ENCODE results near the gene ENDOD1. TPM values are rescaled to one million over a fixed set of nuclear protein-coding genes. Genes with fewer than 3 reads are reported as not detected.

Gene ENDOD1
- total and polyA plus RNA-seq, 2 donors from 2014 or later = 19.3 to 69.0 TPM

DNA sequence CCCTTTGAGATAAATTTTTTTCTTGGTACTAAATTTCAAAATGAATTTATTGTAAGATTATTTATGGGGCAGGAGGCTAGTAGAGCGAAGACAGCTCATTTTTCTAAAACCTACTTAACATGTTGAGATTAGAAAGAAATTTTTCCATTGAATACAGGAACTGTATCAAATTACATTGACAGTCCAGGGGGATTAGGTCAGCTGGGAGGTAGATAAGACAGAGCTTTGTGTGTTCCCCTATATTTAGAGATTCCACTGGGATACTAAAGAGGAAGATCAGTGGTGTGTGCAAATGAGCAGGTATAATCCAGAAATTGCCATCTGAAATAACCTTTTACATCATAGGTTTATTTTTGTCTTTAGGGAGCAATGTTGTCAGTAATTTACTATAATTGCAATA lies 32.1 kb downstream of the ENDOD1 start:
- H3K27me3 ChIP-seq (ENCODE audit: control insufficient read depth, insufficient read depth, low read length) = no peaks in the 10 kb centered on the region
- no peak overlapping the region for H3K9ac ChIP-seq (ENCODE audit: low read length in 3 of 3)
- TF ChIP-seq, protein P1, sequence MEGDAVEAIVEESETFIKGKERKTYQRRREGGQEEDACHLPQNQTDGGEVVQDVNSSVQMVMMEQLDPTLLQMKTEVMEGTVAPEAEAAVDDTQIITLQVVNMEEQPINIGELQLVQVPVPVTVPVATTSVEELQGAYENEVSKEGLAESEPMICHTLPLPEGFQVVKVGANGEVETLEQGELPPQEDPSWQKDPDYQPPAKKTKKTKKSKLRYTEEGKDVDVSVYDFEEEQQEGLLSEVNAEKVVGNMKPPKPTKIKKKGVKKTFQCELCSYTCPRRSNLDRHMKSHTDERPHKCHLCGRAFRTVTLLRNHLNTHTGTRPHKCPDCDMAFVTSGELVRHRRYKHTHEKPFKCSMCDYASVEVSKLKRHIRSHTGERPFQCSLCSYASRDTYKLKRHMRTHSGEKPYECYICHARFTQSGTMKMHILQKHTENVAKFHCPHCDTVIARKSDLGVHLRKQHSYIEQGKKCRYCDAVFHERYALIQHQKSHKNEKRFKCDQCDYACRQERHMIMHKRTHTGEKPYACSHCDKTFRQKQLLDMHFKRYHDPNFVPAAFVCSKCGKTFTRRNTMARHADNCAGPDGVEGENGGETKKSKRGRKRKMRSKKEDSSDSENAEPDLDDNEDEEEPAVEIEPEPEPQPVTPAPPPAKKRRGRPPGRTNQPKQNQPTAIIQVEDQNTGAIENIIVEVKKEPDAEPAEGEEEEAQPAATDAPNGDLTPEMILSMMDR (IDR thresholded peaks at IDR 0.05; ENCODE audit: borderline replicate concordance, extremely low read depth, insufficient read depth) = no peak
- H3K4me3 ChIP-seq (ENCODE audit: low read length in 3 of 3) = no peak overlapping the region
- no peak overlapping the region for H3K27ac ChIP-seq (ENCODE audit: low read depth in 2 of 2, low read length in 2 of 2)
- H3K9me3 ChIP-seq (ENCODE audit: control insufficient read depth in 2 of 3, insufficient read depth in 1 of 3, low read length in 3 of 3) = no peaks in the 10 kb centered on the region
- intact Hi-C loops (cut with DNase I) = no loop called here
- H3K4me1 ChIP-seq (ENCODE audit: control insufficient read depth in 2 of 3, insufficient read depth in 2 of 3, low read depth in 1 of 3, low read length in 3 of 3) = peaks cover 0 to 4% (median 2%) of the 10 kb centered on the region in 3 donors
- FAIRE-seq (no peak), DNase-seq (no peak)
- H3K36me3 ChIP-seq (ENCODE audit: control insufficient read depth in 2 of 3, insufficient read depth in 3 of 3, low read length in 3 of 3) = no peaks in the 10 kb centered on the region

DNA sequence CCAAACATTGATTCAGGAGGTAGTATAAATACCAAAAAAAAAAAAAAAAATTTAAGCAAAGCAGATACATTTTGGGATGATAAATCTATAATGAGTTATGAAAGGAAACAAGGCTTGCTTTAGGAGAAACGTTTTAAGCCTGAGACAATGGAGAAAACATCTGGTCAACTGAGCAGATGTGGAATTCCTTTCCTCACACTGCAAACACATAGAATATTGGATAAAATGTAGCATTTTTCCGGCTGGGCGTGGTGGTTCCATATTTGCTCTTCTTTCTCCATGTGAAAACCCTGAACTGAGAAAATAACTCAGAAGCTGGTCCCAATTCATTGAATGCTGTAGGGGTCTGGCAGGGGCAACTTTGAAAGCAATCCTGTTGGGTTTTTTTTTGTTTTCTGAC lies 33.9 kb downstream of the ENDOD1 start:
- FAIRE-seq (no peak), DNase-seq (no peak)

DNA sequence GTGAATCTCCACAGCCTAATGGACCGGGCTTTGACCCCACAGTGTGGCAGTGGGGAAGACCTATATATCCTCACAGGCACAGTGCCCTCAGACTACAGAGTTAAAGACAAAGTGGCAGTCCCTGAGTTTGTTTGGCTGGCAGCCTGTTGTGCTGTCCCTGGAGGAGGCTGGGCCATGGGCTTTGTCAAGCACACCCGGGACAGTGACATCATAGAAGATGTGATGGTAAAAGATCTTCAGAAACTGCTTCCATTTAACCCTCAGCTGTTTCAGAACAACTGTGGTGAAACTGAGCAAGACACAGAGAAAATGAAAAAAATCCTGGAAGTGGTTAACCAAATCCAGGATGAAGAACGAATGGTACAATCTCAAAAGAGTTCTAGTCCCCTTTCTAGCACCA lies 39.0 kb downstream of the ENDOD1 start:
- FAIRE-seq = no peak
- H3K9ac ChIP-seq (ENCODE audit: low read length in 3 of 3) = no peak overlapping the region
- TF ChIP-seq, protein P1 (IDR thresholded peaks at IDR 0.05; ENCODE audit: borderline replicate concordance, extremely low read depth, insufficient read depth) = no peak
- intact Hi-C loops (cut with DNase I) = no loop called here
- H3K36me3 ChIP-seq (ENCODE audit: control insufficient read depth in 2 of 3, insufficient read depth in 3 of 3, low read length in 3 of 3) = peaks cover 0 to 8% (median 0%) of the 10 kb centered on the region in 3 donors
- H3K4me1 ChIP-seq (ENCODE audit: control insufficient read depth in 2 of 3, insufficient read depth in 2 of 3, low read depth in 1 of 3, low read length in 3 of 3) = no peaks in the 10 kb centered on the region
- no peaks in the 10 kb centered on the region for H3K27me3 ChIP-seq (ENCODE audit: control insufficient read depth, insufficient read depth, low read length)
- no peak overlapping the region for H3K4me3 ChIP-seq (ENCODE audit: low read length in 3 of 3)
- H3K9me3 ChIP-seq (ENCODE audit: control insufficient read depth in 2 of 3, insufficient read depth in 1 of 3, low read length in 3 of 3) = no peaks in the 10 kb centered on the region
- no peak overlapping the region for H3K27ac ChIP-seq (ENCODE audit: low read depth in 2 of 2, low read length in 2 of 2)
- DNase-seq = no peak

More for the DNA sequence above, 33.9 kb downstream of the ENDOD1 start:
- peaks cover 0 to 4% (median 2%) of the 10 kb centered on the region in 3 donors for H3K4me1 ChIP-seq (ENCODE audit: control insufficient read depth in 2 of 3, insufficient read depth in 2 of 3, low read depth in 1 of 3, low read length in 3 of 3)
- intact Hi-C loops (cut with DNase I) = no loop called here
- H3K9ac ChIP-seq (ENCODE audit: low read length in 3 of 3) = no peak overlapping the region
- TF ChIP-seq, protein P1 (IDR thresholded peaks at IDR 0.05; ENCODE audit: borderline replicate concordance, extremely low read depth, insufficient read depth) = no peak
- H3K27me3 ChIP-seq (ENCODE audit: control insufficient read depth, insufficient read depth, low read length) = no peaks in the 10 kb centered on the region
- H3K36me3 ChIP-seq (ENCODE audit: control insufficient read depth in 2 of 3, insufficient read depth in 3 of 3, low read length in 3 of 3) = peaks cover 0 to 4% (median 0%) of the 10 kb centered on the region in 3 donors
- no peak overlapping the region for H3K4me3 ChIP-seq (ENCODE audit: low read length in 3 of 3)
- no peak overlapping the region for H3K27ac ChIP-seq (ENCODE audit: low read depth in 2 of 2, low read length in 2 of 2)
- H3K9me3 ChIP-seq (ENCODE audit: control insufficient read depth in 2 of 3, insufficient read depth in 1 of 3, low read length in 3 of 3) = no peaks in the 10 kb centered on the region

DNA sequence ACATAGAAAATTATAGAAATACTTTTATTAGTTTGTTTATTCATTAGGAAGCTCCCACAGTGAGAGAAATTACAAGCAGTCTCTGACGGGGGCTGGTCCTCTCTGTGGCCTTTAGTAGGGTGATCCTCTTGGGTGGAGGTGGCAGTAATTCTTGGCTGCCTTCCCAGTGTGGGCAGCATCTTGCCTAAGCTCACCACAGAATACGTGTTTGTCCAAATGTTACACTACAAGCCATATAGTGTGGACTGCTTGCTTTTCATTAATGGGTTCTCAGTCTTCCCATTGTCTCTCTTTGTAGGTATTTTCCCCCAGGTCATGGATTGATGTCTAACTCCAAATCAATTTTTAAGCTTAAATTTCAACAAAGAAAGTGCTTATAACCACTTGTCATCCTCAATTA lies 43.3 kb downstream of the ENDOD1 start:
- intact Hi-C loops (cut with DNase I) = loop anchor here (10.0 kb wide), 1 partner anchor 58 kb away; no protein-coding TSS in a partner anchor
- TF ChIP-seq, protein P1 (IDR thresholded peaks at IDR 0.05; ENCODE audit: borderline replicate concordance, extremely low read depth, insufficient read depth) = no peak
- FAIRE-seq (no peak), DNase-seq (no peak)
- H3K27ac ChIP-seq (ENCODE audit: low read depth in 2 of 2, low read length in 2 of 2) = no peak overlapping the region
- H3K36me3 ChIP-seq (ENCODE audit: control insufficient read depth in 2 of 3, insufficient read depth in 3 of 3, low read length in 3 of 3) = peaks cover 0 to 8% (median 0%) of the 10 kb centered on the region in 3 donors
- no peaks in the 10 kb centered on the region for H3K9me3 ChIP-seq (ENCODE audit: control insufficient read depth in 2 of 3, insufficient read depth in 1 of 3, low read length in 3 of 3)
- no peak overlapping the region for H3K9ac ChIP-seq (ENCODE audit: low read length in 3 of 3)
- H3K4me3 ChIP-seq (ENCODE audit: low read length in 3 of 3) = no peak overlapping the region
- peaks cover 0 to 5% (median 0%) of the 10 kb centered on the region in 3 donors for H3K4me1 ChIP-seq (ENCODE audit: control insufficient read depth in 2 of 3, insufficient read depth in 2 of 3, low read depth in 1 of 3, low read length in 3 of 3)
- H3K27me3 ChIP-seq (ENCODE audit: control insufficient read depth, insufficient read depth, low read length) = no peaks in the 10 kb centered on the region

All from kidney (tissue), 14 donors.